ENCODE results near the gene UVRAG. TPM values are rescaled to one million over a fixed set of nuclear protein-coding genes. Genes with fewer than 3 reads are reported as not detected.

Gene UVRAG
- total and polyA plus RNA-seq, 2 of the 13 experiments (the other 11 are each of a cell fraction or from before 2014, with no cell fraction given) = 9.7 to 17.3 TPM

- TF ChIP-seq, protein P1, sequence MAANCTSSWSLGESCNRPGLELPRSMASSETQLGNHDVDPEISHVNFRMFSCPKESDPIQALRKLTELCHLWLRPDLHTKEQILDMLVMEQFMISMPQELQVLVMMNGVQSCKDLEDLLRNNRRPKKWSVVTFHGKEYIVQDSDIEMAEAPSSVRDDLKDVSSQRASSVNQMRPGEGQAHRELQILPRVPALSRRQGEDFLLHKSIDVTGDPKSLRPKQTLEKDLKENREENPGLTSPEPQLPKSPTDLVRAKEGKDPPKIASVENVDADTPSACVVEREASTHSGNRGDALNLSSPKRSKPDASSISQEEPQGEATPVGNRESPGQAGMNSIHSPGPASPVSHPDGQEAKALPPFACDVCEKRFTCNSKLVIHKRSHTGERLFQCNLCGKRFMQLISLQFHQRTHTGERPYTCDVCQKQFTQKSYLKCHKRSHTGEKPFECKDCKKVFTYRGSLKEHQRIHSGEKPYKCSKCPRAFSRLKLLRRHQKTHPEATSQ (CRISPR knock-in tag; IDR thresholded peaks at IDR 0.05; ENCODE audit: borderline replicate concordance) = 0 out of 2 replicates have a peak, but pooled peaks have one; percentile 48
- peak; percentile 62; the same call in 1 of the 2 replicates for TF ChIP-seq ZNF337 (CRISPR knock-in tag; IDR thresholded peaks at IDR 0.05; ENCODE audit: borderline replicate concordance, low read depth)
- no peak for TF ChIP-seq ZFP36 (IDR thresholded peaks at IDR 0.05; ENCODE audit: borderline replicate concordance, low read depth, low read length, partially characterized antibody)
- TF ChIP-seq PHF8 (CRISPR knock-in tag; IDR thresholded peaks at IDR 0.05) = peak; percentile 57
- TF ChIP-seq GLI4 (CRISPR knock-in tag; IDR thresholded peaks at IDR 0.05; ENCODE audit: borderline replicate concordance) = peak; percentile 92; the same call in 1 of the 2 replicates
- TF ChIP-seq, protein P2, sequence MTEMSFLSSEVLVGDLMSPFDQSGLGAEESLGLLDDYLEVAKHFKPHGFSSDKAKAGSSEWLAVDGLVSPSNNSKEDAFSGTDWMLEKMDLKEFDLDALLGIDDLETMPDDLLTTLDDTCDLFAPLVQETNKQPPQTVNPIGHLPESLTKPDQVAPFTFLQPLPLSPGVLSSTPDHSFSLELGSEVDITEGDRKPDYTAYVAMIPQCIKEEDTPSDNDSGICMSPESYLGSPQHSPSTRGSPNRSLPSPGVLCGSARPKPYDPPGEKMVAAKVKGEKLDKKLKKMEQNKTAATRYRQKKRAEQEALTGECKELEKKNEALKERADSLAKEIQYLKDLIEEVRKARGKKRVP (CRISPR knock-in tag; IDR thresholded peaks at IDR 0.05) = peak in 1 of 2 experiments; percentile 57; a peak in 2 of 4 replicates
- TF ChIP-seq STAG1 (CRISPR knock-in tag; IDR thresholded peaks at IDR 0.05) = peak; percentile 92
- TF ChIP-seq HDAC2 (CRISPR knock-in tag; IDR thresholded peaks at IDR 0.05) = peak; percentile 41; the same call in 1 of the 2 replicates
- peak; percentile 75; the same call in 1 of the 2 replicates for TF ChIP-seq SALL2 (CRISPR knock-in tag; IDR thresholded peaks at IDR 0.05)
- no peak for TF ChIP-seq SP1 (IDR thresholded peaks at IDR 0.05)
- TF ChIP-seq SP1 (CRISPR knock-in tag; IDR thresholded peaks at IDR 0.05) = peak; percentile 76
- no peak for TF ChIP-seq RBAK (CRISPR knock-in tag; IDR thresholded peaks at IDR 0.05)
- TF ChIP-seq ETV6 (CRISPR knock-in tag; conservative IDR thresholded peaks at IDR 0.05) = peak; percentile 89; the same call in 1 of the 2 replicates
- TF ChIP-seq ZNF558 (CRISPR knock-in tag; IDR thresholded peaks at IDR 0.05; ENCODE audit: borderline replicate concordance) = peak; percentile 95; the same call in 1 of the 2 replicates
- TF ChIP-seq ZNF766 (CRISPR knock-in tag; IDR thresholded peaks at IDR 0.05; ENCODE audit: borderline replicate concordance) = peak; percentile 95
- TF ChIP-seq, protein P3, sequence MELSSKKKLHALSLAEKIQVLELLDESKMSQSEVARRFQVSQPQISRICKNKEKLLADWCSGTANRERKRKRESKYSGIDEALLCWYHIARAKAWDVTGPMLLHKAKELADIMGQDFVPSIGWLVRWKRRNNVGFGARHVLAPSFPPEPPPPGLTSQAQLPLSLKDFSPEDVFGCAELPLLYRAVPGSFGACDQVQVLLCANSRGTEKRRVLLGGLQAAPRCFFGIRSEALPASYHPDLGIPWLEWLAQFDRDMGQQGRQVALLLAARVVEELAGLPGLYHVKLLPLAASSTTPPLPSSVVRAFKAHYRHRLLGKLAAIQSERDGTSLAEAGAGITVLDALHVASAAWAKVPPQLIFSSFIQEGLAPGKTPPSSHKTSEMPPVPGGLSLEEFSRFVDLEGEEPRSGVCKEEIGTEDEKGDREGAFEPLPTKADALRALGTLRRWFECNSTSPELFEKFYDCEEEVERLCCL (CRISPR knock-in tag; IDR thresholded peaks at IDR 0.05; ENCODE audit: borderline replicate concordance) = no peak
- no peak for TF ChIP-seq ONECUT2 (CRISPR knock-in tag; IDR thresholded peaks at IDR 0.05)
- TF ChIP-seq RELA (CRISPR knock-in tag; IDR thresholded peaks at IDR 0.05) = peak; percentile 35; the same call in 1 of the 2 replicates
- TF ChIP-seq, protein P4, sequence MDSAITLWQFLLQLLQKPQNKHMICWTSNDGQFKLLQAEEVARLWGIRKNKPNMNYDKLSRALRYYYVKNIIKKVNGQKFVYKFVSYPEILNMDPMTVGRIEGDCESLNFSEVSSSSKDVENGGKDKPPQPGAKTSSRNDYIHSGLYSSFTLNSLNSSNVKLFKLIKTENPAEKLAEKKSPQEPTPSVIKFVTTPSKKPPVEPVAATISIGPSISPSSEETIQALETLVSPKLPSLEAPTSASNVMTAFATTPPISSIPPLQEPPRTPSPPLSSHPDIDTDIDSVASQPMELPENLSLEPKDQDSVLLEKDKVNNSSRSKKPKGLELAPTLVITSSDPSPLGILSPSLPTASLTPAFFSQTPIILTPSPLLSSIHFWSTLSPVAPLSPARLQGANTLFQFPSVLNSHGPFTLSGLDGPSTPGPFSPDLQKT (CRISPR knock-in tag; IDR thresholded peaks at IDR 0.05; ENCODE audit: borderline replicate concordance) = no peak; the same call in 1 of the 2 replicates
- peak; percentile 84; the same call in 1 of the 2 replicates for TF ChIP-seq ZNF580 (CRISPR knock-in tag; IDR thresholded peaks at IDR 0.05; ENCODE audit: borderline replicate concordance, low read depth)
- TF ChIP-seq MTA3 (CRISPR knock-in tag; IDR thresholded peaks at IDR 0.05) = no peak
- TF ChIP-seq PHF21A (CRISPR knock-in tag; IDR thresholded peaks at IDR 0.05) = peak; percentile 81
- TF ChIP-seq ZNF724P (CRISPR knock-in tag; IDR thresholded peaks at IDR 0.05; ENCODE audit: borderline replicate concordance) = no peak; the same call in 1 of the 2 replicates
- TF ChIP-seq ZNF256 (CRISPR knock-in tag; conservative IDR thresholded peaks at IDR 0.05) = peak; percentile 42; the same call in 1 of the 2 replicates
- peak; percentile 48; the same call in 1 of the 2 replicates for TF ChIP-seq NCOA2 (CRISPR knock-in tag; IDR thresholded peaks at IDR 0.05)
These were observed 46.7 kb upstream of the UVRAG start, which contains the start of gene DGAT2 (continued) for GRCh38 chr11:75768112-75768908.

All from HepG2 (cell line).